ENCODE results near the gene STAC.
"Not testable (repeated sequence)": the region's sequence is repeated elsewhere in the genome, so short reads cannot be mapped to it uniquely, and the experiment has no call there.

Gene STAC

DNA sequence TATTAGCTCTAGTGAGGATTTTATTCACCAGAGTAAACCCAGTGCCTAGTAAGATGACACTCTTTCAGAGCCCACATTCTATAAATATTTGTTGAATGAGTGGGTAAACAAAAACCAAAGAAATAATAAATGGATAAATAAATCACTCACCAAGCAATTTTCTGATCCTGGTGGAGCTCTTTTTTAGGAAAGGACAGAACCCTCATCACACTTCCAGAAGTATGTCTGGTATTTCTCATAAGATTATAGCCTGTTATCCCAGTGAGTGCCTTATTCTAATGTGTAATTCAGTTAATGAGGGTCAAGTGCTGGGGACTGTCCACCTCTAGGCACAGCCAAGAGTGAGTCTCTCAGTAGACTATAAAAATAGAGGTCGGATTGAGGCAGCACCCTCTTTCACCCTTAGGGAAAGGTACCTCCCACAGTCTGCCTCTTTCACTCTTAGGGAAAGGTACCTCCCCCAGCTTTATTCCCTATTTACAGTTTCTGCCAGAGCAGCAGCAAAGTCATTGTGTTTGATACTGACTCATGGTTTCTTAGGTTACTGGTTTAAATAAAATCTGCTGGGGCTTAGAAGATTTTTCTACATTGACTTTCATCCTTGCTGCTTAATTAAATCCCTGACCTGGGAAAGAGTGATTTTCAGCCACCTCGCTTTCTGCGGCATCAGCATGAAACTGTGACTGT is 145.0 kb downstream of the STAC start:
- DNase-seq: no peak

DNA sequence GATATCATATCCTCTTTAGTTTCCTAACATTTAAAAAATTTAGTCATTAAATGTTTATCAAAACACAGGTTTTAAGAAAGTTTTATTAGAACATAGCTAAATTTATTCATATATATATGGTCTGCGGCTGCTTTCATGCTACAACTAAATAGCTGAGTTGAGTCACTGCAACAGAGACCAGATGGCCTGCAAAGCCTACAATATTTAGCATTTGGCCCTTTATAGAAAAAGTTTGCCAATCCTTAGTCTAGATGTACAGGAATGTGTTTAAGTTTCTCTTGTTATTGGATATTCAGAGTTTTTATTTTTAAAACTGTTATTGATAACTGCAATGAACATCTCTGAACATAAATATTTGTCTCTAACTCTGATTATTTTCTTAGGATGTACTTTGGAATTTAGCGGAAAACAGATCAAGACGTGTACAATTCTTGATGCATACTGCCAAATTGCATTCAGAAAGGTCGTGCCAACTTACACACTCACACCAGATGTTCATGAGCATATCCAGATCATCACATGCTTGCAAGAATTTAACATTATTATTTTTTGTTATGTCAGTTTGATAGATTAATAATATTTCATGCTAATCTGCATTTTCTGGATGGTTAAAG is 157.9 kb downstream of the STAC start:
- DNase-seq: no peak

DNA sequence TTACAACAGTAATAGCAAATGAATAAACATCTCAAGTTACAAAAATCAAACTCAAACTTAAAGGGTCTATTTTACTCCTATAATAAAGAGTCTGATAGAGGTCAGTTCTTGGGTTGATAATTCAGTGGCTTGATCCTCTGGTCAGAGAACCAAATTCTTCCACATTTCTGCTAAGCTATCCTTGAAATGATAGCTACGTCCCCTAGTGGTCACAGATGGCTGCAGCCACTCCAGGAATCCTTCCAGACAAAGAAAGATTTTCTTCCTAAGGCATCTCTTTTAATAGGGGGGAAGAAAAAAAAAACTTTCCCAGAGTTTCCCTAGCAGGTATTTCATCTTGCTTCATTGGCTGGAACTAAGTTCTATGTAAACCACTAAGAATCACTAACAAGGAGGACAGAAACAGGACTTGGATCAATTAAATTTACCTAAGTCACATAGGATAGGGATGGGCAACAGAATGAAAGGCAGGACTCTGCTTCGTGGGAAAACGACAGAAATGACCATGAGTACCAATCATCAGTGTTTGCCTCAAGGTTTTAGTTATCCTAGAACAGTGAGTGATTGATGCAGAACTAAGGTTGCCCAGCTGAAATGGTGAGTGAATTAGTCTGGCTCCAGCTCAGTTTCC is 160.7 kb downstream of the STAC start:
- no peak for DNase-seq

DNA sequence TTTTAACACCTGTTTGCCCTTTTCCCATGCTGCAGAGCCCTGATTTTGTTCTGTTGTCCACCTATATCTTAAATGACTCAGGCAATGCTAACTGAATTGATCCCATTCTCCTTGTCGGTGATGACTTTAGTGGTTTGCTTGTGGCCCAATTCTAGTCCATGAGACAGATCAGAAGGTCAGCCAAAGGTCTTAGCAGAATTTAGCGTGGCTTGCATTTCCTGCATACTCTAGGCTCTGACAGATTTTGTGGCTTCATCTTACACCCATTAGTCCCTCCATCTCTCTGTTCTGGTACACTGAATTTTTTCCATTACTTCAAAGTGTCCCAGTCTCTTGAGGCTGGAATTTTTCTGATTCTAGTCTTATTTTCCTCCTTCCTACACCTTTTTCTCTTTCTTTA is 161.9 kb downstream of the STAC start:
- no peak for DNase-seq

DNA sequence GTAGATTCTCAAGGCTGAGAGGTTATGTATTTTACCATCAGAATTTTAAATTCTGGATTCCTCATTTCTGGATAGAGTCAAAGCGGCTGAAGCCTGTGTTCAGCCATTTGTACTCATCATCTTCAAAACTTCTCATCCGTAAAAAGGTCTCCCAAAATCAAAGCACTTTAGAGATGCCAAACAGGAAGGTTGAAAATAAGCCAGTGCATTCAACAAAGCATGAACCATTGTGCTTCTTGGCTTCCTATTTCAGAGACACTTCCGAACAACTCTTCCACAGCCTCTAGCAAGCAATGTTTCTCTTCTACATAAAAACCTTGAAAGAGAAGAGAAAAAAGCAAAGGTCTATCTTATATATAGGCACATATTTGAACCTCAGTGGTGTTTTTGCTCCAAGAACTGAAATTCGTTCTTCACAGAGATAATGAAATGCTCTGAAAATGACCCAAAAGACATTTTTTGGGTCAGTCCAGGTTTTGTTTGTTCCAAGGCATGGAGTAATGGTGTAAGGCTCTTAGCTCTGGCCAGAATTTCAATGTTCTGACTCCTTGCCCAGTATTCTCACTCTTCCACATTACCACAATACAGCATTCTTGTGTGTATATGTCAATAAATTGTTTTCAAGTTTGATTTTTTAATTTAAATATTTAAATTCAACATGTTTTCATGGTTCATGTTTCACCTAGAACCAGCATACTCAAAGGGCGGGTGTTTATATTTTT is 163.1 kb downstream of the STAC start:
- no peak for DNase-seq

DNA sequence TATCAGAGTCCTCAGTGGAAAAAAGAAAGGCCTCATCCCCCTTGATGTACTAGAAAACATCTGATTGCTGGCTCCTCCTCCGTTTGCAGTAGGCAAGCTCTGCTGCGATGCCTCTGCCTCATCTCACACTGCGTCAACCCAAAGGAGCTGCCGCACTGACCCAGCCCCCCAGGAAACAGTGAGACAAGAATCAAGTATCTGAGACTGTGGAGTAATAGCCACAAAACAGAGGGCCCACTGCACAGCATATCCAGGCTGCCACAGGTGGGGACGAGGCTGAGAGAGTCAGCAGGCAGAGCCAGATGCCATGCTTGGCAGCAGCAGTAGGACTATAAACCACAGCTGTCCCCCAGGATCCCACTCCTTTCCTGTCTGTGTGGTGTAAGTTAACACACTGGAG is 165.9 kb downstream of the STAC start:
- no peak for DNase-seq

DNA sequence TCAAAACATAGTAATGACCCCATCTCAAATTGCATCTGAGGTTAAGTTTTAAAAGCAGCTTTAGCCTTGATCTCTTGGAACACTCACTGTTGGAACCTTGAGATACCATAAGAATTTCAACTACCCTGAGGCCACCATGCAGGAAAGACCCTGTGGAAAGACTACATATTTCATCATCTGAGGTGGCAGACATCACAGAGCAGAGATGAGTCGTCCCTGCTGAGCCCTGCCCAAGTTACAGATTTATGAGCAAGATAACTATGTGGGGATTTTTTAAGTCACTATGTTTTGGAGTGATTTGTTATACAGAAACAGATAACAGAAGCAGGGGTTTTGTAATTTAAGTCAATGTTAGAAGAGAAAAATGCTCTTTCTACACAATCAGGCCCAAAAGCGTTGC is 168.4 kb downstream of the STAC start:
- DNase-seq: no peak

DNA sequence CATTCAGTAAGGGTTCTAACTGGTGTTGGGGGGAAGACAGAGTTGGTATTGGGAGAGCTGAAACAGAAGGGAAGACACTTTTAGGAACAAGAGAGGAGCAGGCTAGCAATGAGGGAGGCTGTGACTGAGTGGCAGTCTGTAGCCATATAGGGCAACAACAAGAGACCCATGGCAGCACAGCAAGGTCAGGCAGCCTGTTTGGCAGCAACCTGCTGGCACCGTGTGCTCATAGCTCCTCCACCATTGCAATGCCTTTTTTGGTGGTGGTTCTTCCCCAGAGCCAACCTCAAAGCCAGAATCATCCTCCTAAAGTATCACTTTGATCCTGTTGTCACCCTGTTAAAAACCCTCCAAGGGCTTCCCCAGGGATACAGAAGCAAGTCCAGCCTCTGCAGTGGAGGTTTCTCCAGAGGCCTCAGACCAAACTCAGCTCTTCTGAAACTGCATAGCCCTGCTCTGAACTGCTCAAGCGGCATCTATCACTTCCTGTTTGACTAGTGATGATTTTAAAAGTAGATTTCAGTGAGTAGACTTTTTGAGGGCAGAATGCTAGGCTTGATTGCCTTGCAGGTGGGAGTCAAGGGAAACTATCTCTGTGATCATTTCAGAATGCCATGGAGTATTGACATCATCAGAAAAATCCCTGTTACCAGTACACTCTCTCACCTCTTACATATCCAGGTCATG is 176.9 kb downstream of the STAC start:
- DNase-seq: no peak

DNA sequence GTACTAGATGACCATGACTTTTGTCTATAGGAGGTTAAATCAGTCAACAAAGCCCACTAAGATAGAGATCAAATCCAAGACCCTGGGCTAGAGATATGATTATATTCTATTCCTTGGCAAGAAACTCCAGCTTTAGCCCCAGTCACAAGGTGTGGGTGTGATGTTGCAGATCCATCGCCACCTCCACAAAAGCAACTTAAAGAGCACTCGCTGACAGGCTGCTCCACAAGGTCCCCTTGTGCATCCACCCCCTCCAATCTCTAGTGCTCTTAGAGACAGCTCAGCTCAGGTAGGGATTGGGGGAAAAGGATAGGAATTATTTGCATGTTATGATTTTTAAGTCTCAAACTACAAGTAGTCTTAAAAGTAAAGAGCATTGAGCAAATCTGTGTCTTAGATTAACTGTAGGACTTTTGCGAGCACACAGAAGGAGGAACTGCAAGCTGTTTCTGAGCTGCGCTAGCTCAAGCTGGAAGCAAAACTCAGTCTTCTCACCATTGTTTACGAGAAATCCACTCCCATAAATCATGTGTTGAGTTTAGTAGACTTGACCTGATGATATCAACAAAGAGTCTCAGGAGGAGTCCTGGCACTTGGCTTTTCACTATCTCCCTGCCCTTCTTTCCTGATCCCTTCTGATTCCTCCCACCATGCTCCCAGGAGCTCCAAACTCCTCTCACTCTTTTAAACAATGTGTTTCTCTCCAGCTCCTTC is 177.6 kb downstream of the STAC start:
- DNase-seq: no peak

DNA sequence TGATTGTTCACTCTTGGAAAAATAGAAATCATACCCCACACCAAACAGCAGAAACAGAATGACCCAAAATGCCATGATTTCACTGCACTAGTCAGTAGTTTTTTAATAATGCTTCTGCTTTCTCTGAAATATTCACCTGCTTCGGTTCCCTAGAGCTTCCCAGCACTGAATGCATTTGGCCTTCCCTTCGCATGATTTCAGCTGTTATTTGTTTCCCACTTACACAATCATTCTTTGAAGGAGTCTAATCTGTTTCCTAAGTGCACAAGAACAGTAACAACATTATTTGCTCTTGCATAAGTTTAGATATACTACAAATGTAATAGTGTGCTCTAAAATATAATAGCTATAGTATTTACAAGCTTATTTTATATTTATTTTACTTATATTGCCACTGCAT is 178.7 kb downstream of the STAC start:
- DNase-seq: no peak

DNA sequence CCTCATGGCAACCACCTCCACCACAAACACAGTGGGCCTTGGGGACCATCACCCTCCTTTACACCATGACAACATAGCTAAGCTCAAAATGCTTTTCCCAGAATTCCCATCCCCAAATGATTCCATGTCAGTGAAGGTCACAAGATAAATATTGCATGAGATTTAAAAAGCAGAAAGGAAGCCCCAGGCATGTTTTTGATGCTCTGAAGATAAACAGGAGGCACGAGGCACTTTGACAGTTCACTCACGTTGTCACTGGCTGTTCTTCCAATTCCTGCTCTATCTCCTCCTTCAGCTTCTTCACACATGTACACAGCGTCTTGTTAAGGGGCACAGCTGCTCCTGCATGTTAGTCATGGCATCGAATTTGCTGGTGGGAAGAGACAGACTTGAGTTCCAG is 180.4 kb downstream of the STAC start:
- DNase-seq: no peak

DNA sequence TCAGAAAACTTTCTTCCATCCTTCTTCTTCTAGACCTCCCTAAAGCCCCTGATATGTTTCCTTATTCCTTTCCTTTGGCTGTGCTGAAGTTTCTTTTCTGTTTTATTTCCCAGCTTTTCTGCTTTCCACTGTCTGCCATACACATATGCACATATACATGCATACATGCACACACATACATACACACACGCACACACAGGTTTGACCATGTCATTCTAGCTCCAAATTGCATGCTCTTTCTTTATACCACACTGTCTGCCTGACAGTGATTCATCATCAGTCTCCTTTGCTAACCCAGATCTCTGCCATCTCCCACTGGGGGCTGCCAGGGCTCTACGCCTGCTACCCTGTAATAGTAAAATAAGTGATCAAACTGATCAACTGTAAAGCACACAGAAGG is 181.3 kb downstream of the STAC start:
- DNase-seq: no peak

DNA sequence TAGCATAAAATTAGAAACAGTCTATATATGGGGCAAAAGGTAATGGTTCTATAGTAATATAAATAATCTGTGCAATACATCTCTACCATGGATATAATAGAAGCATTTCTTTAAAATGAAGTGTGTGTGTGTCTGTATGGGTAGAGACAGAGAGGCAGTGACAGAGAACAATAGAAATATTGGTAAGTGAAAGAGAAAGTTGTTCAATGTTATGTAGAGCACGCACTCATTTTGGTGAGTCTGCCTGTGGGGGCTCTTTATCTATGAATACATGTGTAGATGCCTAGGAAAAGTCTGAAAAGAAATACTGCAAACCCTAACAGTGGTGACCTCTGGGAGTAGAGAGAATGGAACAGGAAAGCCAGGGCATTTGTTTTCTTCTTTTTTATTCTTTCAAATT is 182.6 kb downstream of the STAC start:
- DNase-seq: no peak

DNA sequence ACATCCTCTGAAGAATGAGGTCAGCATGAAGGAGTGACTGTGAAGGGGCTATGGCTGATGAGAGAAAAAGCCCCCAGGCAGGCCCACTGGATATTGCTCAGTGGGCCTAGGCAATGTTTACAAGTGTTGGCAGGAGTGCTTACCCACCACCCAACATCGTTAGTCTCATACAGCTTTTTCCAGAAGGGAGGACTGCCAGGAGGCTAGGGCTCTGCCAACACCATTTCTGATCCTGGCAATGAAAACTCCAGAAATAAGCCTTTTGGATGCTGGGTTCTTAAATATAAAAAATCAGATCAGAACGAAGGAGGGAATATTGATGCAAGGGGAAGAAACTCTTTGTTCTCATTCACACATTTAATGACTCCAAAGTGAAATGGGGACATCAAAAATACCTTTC is 194.9 kb downstream of the STAC start:
- DNase-seq: no peak

DNA sequence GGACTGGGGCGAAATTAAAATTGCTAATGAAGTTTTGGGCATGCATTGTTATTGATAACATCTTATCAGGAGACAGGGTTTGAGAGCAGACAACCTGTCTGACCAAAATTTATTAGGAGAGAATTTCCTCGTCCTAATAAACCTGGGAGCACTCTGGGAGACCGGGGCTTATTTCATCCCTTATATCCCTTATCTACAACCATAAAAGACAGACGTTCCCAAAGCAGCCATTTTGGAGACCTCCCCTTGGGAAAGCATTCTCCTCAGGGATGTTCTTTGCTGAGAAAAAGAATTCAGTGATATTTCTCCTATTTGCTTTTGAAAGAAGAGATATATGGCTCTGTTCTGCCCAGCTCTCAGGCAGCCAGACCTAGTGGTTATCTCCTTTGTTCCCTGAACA is 198.1 kb downstream of the STAC start:
- DNase-seq: not testable (repeated sequence)

DNA sequence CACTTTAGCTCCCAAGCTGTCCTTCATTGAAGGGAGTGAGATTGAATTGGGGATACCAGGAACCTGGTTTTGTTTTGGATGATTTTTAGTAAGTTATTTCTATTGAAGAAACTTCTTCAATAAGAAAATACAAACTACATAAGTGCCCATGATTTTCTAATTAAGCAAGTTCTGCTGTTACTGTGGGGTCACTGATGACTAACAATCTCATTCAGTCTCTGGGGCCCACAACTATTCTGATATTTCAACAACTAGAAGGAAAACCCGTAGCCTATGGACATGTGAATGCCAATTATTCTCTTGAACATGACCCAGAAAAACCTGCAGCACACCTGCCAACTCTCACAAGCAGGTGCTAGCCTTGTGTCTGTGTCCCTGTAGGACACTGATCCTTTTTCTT is 199.4 kb downstream of the STAC start:
- no peak for DNase-seq

DNA sequence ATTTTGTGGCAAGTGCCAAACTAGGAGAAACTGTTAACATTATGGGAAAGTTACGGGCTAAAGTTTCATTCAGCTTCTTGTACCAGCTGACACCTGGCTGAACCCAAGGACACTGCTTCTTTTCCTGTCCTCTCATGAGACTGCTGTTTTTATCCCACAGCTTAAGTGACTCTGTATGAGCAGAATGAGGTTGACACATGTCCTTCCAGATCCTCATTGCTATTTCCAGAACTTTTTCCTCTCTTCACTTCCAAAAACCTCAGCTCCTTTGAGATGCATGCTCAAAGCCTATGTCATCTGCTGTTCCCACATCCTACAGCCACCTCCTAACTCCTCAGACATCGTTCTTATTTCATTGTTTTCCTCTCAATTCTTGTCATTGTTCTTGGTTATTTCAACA is 200.4 kb downstream of the STAC start:
- DNase-seq: no peak

DNA sequence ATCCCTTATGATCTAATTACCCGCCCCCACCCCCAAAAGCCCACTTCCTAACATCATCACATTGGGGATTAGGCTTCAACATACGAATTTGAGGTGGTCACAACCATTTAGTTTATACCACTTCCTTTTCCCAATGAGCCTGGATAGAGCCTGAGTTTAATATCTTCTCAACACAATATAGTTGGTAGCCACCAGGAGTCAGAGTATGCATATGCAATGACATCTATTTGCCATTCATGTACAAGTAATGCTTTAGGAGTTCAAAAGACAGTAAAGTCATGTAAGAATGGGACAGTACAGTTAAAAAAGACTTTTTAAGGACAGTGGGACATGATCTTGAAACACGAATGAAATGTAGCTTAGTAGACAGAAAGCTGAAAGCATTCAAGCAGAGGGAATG is 211.7 kb downstream of the STAC start:
- DNase-seq: peak; percentile 27

DNA sequence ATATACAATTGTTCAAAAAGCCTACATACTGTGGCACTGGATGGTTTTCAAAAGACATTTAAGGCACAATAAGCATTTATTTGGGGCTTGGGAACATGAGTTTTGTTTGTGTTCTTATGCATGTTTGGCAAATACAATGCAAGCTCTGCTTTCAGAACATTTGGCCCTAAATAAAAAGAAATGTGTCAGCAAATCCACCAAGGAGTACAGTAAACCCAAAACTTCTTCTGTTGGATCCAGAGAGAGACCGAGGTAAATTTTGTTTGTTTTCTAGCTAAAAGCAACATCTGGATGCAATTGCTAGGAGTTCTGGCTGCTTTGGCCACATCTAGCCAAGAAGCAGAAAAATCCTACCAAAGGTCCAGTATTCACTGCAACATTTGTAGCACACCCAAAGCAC is 215.2 kb downstream of the STAC start:
- no peak for DNase-seq

DNA sequence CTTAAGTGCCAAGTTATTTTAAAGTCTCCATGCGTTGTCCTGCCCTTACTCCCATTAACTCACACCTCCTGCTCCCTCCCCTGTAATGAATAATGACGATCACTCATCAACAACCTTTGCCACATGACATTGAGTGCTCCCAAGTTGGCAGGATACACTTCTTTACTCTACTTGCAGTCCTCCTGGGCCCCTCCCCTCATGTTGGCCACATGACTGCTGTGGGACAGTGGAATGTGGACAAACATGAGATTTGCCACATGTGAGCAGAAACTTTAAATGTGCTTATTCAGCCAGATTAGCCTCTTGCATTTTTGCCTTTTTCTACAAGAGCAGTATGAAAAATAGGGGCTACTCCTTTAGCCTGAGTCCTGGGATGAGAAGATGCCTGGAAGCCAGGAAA is 216.1 kb downstream of the STAC start:
- no peak for DNase-seq

DNA sequence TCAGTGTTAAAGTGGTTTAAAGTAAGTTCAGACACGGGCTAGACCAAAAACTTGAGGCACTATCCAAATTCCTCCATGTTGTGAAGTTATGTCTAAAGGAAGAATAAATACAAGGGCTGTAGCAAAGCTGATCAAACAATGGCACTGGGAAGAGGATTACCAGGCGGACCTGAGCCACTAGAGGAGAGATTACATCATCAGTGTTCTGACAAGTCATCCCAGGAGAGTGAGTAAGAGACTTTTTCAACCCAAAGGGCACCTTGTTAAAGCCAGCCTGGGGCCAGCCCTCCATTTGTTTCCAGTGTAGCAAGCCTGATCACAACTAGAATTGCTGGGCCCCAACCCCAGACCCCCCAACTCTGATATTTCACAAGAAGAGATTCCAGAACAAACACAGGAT is 217.1 kb downstream of the STAC start:
- DNase-seq: peak; percentile 29
